NCI-H526 (cell line): ENCODE results near the gene KRT20.
"Not testable (repeated sequence)": the region's sequence is repeated elsewhere in the genome, so short reads cannot be mapped to it uniquely, and the experiment has no call there.

Experiments used
- DNase-seq, 2 experiments: peaks; one replicate each; lab custom pipeline; 2025; lab: John Stamatoyannopoulos, UW

The KRT20 gene

GRCh38 chr17:40896916-40897455, 11.9 kb upstream of the KRT20 start:
- no peak for DNase-seq

- DNase-seq = no peak
These were observed 10.2 kb upstream of the KRT20 start for GRCh38 chr17:40895106-40895730.

- no peak for DNase-seq
These were observed 3.2 kb upstream of the KRT20 start for GRCh38 chr17:40888196-40888720.

- DNase-seq = no peak
These were observed 1.0 kb upstream of the KRT20 start for GRCh38 chr17:40886090-40886489.

- DNase-seq = no peak
These were observed 1.3 kb downstream of the KRT20 start for GRCh38 chr17:40883626-40884334.

- DNase-seq = no peak
These were observed 2.0 kb downstream of the KRT20 start for GRCh38 chr17:40883031-40883430.

- DNase-seq = no peak
These were observed 6.0 kb downstream of the KRT20 start for GRCh38 chr17:40879026-40879425.

GRCh38 chr17:40878044-40878443, 7.0 kb downstream of the KRT20 start:
- no peak for DNase-seq

- no peak for DNase-seq
These were observed 11.2 kb downstream of the KRT20 start for GRCh38 chr17:40873801-40874200.

- DNase-seq = no peak
These were observed 11.8 kb downstream of the KRT20 start for GRCh38 chr17:40873255-40873654.

- DNase-seq = no peak
These were observed 12.6 kb downstream of the KRT20 start for GRCh38 chr17:40872416-40872815.

GRCh38 chr17:40871316-40871715, 13.7 kb downstream of the KRT20 start:
- DNase-seq = no peak

GRCh38 chr17:40870136-40870535, 14.9 kb downstream of the KRT20 start:
- no peak for DNase-seq

- no peak for DNase-seq
These were observed 18.2 kb downstream of the KRT20 start, which contains the start of gene KRT12 for GRCh38 chr17:40866838-40867237. Gene KRT12 (minus strand): TSS chr17:40867223. CDS start chr17:40867186, 37 bp downstream.

- DNase-seq = no peak
These were observed 20.2 kb downstream of the KRT20 start for GRCh38 chr17:40864661-40865390.

- no peak for DNase-seq
These were observed 21.9 kb downstream of the KRT20 start for GRCh38 chr17:40862985-40863733.

GRCh38 chr17:40859536-40859935, 25.5 kb downstream of the KRT20 start:
- no peak for DNase-seq

- not testable (repeated sequence) for DNase-seq
These were observed 26.4 kb downstream of the KRT20 start for GRCh38 chr17:40858667-40859066.

- no peak for DNase-seq
These were observed 27.5 kb downstream of the KRT20 start for GRCh38 chr17:40857535-40857934.

GRCh38 chr17:40854175-40854814, 30.7 kb downstream of the KRT20 start:
- no peak for DNase-seq

- no peak for DNase-seq
These were observed 32.7 kb downstream of the KRT20 start for GRCh38 chr17:40852364-40852763.
